DND-41 (cell line): ENCODE data around the gene GOLGA1.

Source experiments
- ATAC-seq: fragments of 200-7000 bp; cut with Tn5 transposase; 3 replicates; pipeline ENCODE4 v1.9.1; 2021; ENCODE audit warnings: low read depth; ENCODE audit not compliant: insufficient read depth
- DNase-seq: peaks from one replicate; pipeline ENCODE4 v3.0.0-alpha.2; 2020
- H2AFZ ChIP-seq: 2 replicates; pipeline ENCODE4 v1.6.0; 2012; ENCODE audit warnings: low read depth, low read length
- H3K27ac ChIP-seq: 2 replicates; pipeline ENCODE4 v1.5.1; 2012; ENCODE audit warnings: low read length, inconsistent platforms
- H3K27me3 ChIP-seq: fragments of 200-600 bp; sonication (generic); 2 replicates; pipeline ENCODE4 v1.6.0; 2012; ENCODE audit warnings: low read length, mild to moderate bottlenecking, inconsistent platforms; ENCODE audit not compliant: insufficient read depth, poor library complexity
- H3K36me3 ChIP-seq: 2 replicates; pipeline ENCODE4 v1.5.1; 2012; ENCODE audit warnings: low read length, inconsistent platforms; ENCODE audit not compliant: insufficient read depth
- H3K4me1 ChIP-seq: 2 replicates; pipeline ENCODE4 v1.5.1; 2012; ENCODE audit warnings: mild to moderate bottlenecking, low read length; ENCODE audit not compliant: insufficient read depth
- H3K4me2 ChIP-seq: 2 replicates; pipeline ENCODE4 v1.6.0; 2012; ENCODE audit warnings: mild to moderate bottlenecking, moderate library complexity, low read length, inconsistent platforms; ENCODE audit not compliant: insufficient read depth
- H3K4me3 ChIP-seq, 2 experiments: fragments of 200-600 bp in 1 of 2; shearing (Covaris generic) in 1 of 2; 2 replicates each; pipeline ENCODE4 v1.5.1; 2012 to 2016; ENCODE audit warnings: inconsistent platforms in 2 of 2, low read length in 2 of 2, mild to moderate bottlenecking in 2 of 2, low read depth in 1 of 2, moderate library complexity in 1 of 2
- H3K79me2 ChIP-seq: 2 replicates; pipeline ENCODE4 v1.6.0; 2012; ENCODE audit warnings: low read length, inconsistent platforms; ENCODE audit not compliant: insufficient read depth
- H3K9ac ChIP-seq: 2 replicates; pipeline ENCODE4 v1.6.0; 2012; ENCODE audit warnings: low read depth, mild to moderate bottlenecking, inconsistent platforms, low read length, moderate library complexity
- H3K9me3 ChIP-seq: 2 replicates; pipeline ENCODE4 v1.5.1; 2012; ENCODE audit warnings: low read length, moderate library complexity, mild to moderate bottlenecking, inconsistent platforms; ENCODE audit not compliant: insufficient read depth, severe bottlenecking
- H4K20me1 ChIP-seq: 2 replicates; pipeline ENCODE4 v1.6.0; 2012; ENCODE audit warnings: low read length; ENCODE audit not compliant: insufficient read depth
- CTCF ChIP-seq: IDR thresholded peaks from 2 replicates; pipeline ENCODE4 v1.5.1; 2012; ENCODE audit warnings: borderline replicate concordance, low read length, moderate library complexity, mild to moderate bottlenecking; ENCODE audit not compliant: poor library complexity, severe bottlenecking; ENCODE audit errors: extremely low read depth
- EZH2 ChIP-seq: IDR thresholded peaks from 3 replicates; pipeline ENCODE4 v1.6.1; 2012; ENCODE audit warnings: borderline replicate concordance, low read depth, mild to moderate bottlenecking, moderate library complexity, low read length, inconsistent platforms; ENCODE audit not compliant: severe bottlenecking

The GOLGA1 gene

GRCh38 chr9:124908098-124908497 lies 32.8 kb downstream of the GOLGA1 start:
- TF ChIP-seq CTCF, result no peak
- no peak for TF ChIP-seq EZH2
- Histone ChIP-seq H3K4me3 (no peak overlapping the region), H4K20me1 (no peaks in the 10 kb centered on the region), H3K9me3 (no peaks in the 10 kb centered on the region), H3K27me3 (no peaks in the 10 kb centered on the region), H3K9ac (no peak overlapping the region), H2AFZ (no peak overlapping the region), H3K4me2 (no peak overlapping the region), H3K4me1 (no peaks in the 10 kb centered on the region), H3K27ac (no peak overlapping the region), H3K79me2 (no peaks in the 10 kb centered on the region), H3K36me3 (peaks cover 30% of the 10 kb centered on the region)
- DNase-seq (no peak), ATAC-seq (no peak)

GRCh38 chr9:124906966-124907365 lies 33.9 kb downstream of the GOLGA1 start:
- Histone ChIP-seq H3K9ac (no peak overlapping the region), H4K20me1 (no peaks in the 10 kb centered on the region), H3K79me2 (no peaks in the 10 kb centered on the region), H3K4me1 (no peaks in the 10 kb centered on the region), H3K36me3 (peaks cover 32% of the 10 kb centered on the region), H3K9me3 (no peaks in the 10 kb centered on the region), H3K4me3 (no peak overlapping the region), H3K27me3 (no peaks in the 10 kb centered on the region), H2AFZ (no peak overlapping the region), H3K4me2 (no peak overlapping the region), H3K27ac (no peak overlapping the region)
- ATAC-seq (no peak), DNase-seq (no peak)
- no peak for TF ChIP-seq CTCF
- no peak for TF ChIP-seq EZH2

- ATAC-seq, result no peak
- H4K20me1 ChIP-seq, result no peaks in the 10 kb centered on the region
- no peaks in the 10 kb centered on the region for H3K9me3 ChIP-seq
- no peak overlapping the region for H3K4me3 ChIP-seq
- H3K79me2 ChIP-seq, result no peaks in the 10 kb centered on the region
- H3K27me3 ChIP-seq, result no peaks in the 10 kb centered on the region
- peaks cover 48% of the 10 kb centered on the region for H3K36me3 ChIP-seq
- TF ChIP-seq EZH2 (no peak), CTCF (no peak)
- DNase-seq, result no peak
- no peak overlapping the region for H3K4me2 ChIP-seq
- H3K9ac ChIP-seq, result no peak overlapping the region
- no peak overlapping the region for H3K27ac ChIP-seq
- H3K4me1 ChIP-seq, result no peaks in the 10 kb centered on the region
- H2AFZ ChIP-seq, result no peak overlapping the region
Observed at GRCh38 chr9:124899845-124900244, 41.0 kb downstream of the GOLGA1 start.
